Endothelial cell of umbilical vein (primary cell): ENCODE results near the gene LRP1.

Experiments used
- FOS ChIP-seq: IDR thresholded peaks from 2 replicates; pipeline ENCODE4 v1.6.1; 2011; ENCODE audit warnings: mild to moderate bottlenecking, low read length, moderate library complexity, borderline replicate concordance; ENCODE audit not compliant: insufficient read depth
- POLR2A ChIP-seq: IDR thresholded peaks from 2 replicates; pipeline ENCODE4 v1.6.1; 2012; ENCODE audit warnings: low read depth, mild to moderate bottlenecking, control low read depth, low read length
- POLR2AphosphoS5 ChIP-seq: IDR thresholded peaks from 2 replicates; pipeline ENCODE4 v1.6.1; 2012; ENCODE audit warnings: low read depth, mild to moderate bottlenecking, control low read depth, low read length, moderate library complexity; ENCODE audit not compliant: insufficient read depth
- TF ChIP-seq, protein P1 (sequence below), 2 donors: IDR thresholded peaks; 1 replicate in 1 of 2; 2 replicates in 1 of 2; pipeline ENCODE4 v1.5.1; 2011; ENCODE audit warnings: low read length in 2 of 2, mild to moderate bottlenecking in 2 of 2, moderate library complexity in 2 of 2, control low read depth in 1 of 2, inconsistent platforms in 1 of 2, low read depth in 1 of 2; ENCODE audit not compliant: insufficient read depth in 1 of 2; ENCODE audit errors: extremely low read depth in 1 of 2
- TF ChIP-seq, protein P2 (sequence below): IDR thresholded peaks from 2 replicates; pipeline ENCODE4 v1.6.1; 2011; ENCODE audit not compliant: insufficient read depth, insufficient read length

DNA sequence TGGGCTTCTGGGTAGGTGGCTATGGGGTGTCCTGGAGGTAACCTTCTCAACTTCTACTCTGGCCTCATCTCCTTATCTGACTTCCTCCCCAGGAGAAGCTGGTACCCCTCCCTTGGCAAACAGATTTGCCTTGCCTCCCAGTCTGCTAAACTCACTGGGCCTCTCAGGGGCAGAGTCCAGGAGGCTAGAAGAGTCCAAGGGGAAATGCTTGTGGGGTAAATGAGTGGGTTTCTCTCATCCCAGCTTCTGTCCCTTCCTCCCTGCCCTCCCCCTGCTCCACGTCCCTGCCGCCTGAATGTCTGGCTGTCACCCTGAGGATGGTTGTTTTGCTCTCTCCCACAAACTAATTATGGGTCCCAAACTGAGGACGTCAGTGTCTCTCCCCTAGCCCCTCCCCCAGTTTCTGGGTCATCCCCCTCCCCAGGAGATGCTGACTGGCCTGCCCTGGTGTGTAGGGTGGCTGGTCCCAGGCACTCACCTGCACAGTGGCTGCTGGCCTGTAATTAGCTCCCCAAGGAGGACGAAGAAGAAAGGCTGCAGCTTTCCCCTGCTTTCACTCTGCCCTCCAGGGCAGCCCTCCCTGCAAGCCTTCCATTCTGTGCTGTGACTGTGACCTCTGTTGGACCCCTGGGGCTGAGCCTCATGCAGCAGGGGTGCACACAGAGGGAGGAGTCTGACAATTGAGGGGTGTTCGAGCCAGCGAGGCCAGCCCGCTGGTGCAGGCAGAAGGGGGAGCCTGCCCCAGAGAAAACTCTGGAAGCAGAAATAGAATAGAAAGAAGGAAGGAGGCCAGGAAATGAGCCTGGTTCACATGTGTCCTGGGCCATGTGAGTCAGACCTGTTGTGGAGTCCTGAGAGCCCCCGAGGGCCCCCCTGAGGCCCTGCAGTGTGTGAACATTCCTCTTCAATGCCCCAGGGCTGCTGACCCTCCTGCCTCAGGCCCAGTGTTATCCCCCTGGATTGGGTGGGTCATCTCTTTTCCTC is 19.0 kb downstream of the LRP1 start, which contains the start of gene LRP1-AS:
- TF ChIP-seq, protein P1, sequence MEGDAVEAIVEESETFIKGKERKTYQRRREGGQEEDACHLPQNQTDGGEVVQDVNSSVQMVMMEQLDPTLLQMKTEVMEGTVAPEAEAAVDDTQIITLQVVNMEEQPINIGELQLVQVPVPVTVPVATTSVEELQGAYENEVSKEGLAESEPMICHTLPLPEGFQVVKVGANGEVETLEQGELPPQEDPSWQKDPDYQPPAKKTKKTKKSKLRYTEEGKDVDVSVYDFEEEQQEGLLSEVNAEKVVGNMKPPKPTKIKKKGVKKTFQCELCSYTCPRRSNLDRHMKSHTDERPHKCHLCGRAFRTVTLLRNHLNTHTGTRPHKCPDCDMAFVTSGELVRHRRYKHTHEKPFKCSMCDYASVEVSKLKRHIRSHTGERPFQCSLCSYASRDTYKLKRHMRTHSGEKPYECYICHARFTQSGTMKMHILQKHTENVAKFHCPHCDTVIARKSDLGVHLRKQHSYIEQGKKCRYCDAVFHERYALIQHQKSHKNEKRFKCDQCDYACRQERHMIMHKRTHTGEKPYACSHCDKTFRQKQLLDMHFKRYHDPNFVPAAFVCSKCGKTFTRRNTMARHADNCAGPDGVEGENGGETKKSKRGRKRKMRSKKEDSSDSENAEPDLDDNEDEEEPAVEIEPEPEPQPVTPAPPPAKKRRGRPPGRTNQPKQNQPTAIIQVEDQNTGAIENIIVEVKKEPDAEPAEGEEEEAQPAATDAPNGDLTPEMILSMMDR (IDR thresholded peaks at IDR 0.05; ENCODE audit: extremely low read depth in 1 of 2, insufficient read depth in 1 of 2, low read depth in 1 of 2, low read length in 2 of 2) = no peak
- no peak for TF ChIP-seq FOS
- TF ChIP-seq, protein P2, sequence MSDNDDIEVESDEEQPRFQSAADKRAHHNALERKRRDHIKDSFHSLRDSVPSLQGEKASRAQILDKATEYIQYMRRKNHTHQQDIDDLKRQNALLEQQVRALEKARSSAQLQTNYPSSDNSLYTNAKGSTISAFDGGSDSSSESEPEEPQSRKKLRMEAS = peak; percentile 16
- TF ChIP-seq POLR2A = no peak
- TF ChIP-seq POLR2AphosphoS5 = no peak
